ENCODE results near the gene SAMD4A.

Gene SAMD4A

DNA sequence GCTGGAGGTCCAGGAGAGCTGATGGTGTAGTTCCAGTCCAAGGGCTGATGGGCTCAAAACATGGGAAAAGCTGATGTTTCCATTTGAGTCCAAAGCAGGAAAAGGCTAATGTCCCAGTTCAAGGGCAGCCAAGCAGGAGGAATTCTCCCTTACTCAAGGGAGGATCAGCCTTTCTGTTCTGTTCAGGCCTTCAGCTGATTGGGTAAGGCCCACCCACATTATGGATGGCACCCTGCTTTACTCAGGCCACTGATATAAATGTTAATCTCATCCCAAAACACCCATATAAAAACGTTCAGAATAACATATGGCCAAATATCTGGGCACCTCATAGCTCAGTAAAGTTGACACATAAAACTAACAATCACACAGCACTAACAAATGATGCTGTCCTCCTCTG, 64.1 kb downstream of the SAMD4A start:
- TF ChIP-seq, protein P1, sequence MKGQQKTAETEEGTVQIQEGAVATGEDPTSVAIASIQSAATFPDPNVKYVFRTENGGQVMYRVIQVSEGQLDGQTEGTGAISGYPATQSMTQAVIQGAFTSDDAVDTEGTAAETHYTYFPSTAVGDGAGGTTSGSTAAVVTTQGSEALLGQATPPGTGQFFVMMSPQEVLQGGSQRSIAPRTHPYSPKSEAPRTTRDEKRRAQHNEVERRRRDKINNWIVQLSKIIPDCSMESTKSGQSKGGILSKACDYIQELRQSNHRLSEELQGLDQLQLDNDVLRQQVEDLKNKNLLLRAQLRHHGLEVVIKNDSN (IDR thresholded peaks at IDR 0.05): no peak
- no peak for TF ChIP-seq RAD21 (IDR thresholded peaks at IDR 0.05; ENCODE audit: low read depth)
- TF ChIP-seq EP300 (IDR thresholded peaks at IDR 0.05; ENCODE audit: borderline replicate concordance): no peak

GRCh38 chr14:54632452-54632851, 65.5 kb downstream of the SAMD4A start:
- TF ChIP-seq FOXM1 (IDR thresholded peaks at IDR 0.05; ENCODE audit: borderline replicate concordance, low read depth) (no peak), TCF12 (IDR thresholded peaks at IDR 0.05; ENCODE audit: low read depth) (no peak), CREB1 (IDR thresholded peaks at IDR 0.05; ENCODE audit: low read depth) (no peak), EP300 (IDR thresholded peaks at IDR 0.05; ENCODE audit: borderline replicate concordance) (no peak), TAF1 (IDR thresholded peaks at IDR 0.05; ENCODE audit: low read depth) (no peak), NFIC (IDR thresholded peaks at IDR 0.05) (no peak), ZBTB7A (IDR thresholded peaks at IDR 0.05; ENCODE audit: low read depth) (no peak), TEAD4 (IDR thresholded peaks at IDR 0.05) (no peak), RAD21 (IDR thresholded peaks at IDR 0.05; ENCODE audit: low read depth) (no peak), EGR1 (IDR thresholded peaks at IDR 0.05) (no peak), YY1 (IDR thresholded peaks at IDR 0.05; ENCODE audit: low read depth) (no peak), REST (IDR thresholded peaks at IDR 0.05; ENCODE audit: low read depth) (no peak), CEBPB (IDR thresholded peaks at IDR 0.05) (no peak)
- TF ChIP-seq, protein P1 (IDR thresholded peaks at IDR 0.05): no peak
- TF ChIP-seq, protein P2, sequence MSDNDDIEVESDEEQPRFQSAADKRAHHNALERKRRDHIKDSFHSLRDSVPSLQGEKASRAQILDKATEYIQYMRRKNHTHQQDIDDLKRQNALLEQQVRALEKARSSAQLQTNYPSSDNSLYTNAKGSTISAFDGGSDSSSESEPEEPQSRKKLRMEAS (IDR thresholded peaks at IDR 0.05): no peak

- TF ChIP-seq TCF12 (IDR thresholded peaks at IDR 0.05; ENCODE audit: low read depth) (no peak), EP300 (IDR thresholded peaks at IDR 0.05; ENCODE audit: borderline replicate concordance) (no peak), RAD21 (IDR thresholded peaks at IDR 0.05; ENCODE audit: low read depth) (no peak)
Measured at GRCh38 chr14:54633076-54633475, 66.1 kb downstream of the SAMD4A start.

DNA sequence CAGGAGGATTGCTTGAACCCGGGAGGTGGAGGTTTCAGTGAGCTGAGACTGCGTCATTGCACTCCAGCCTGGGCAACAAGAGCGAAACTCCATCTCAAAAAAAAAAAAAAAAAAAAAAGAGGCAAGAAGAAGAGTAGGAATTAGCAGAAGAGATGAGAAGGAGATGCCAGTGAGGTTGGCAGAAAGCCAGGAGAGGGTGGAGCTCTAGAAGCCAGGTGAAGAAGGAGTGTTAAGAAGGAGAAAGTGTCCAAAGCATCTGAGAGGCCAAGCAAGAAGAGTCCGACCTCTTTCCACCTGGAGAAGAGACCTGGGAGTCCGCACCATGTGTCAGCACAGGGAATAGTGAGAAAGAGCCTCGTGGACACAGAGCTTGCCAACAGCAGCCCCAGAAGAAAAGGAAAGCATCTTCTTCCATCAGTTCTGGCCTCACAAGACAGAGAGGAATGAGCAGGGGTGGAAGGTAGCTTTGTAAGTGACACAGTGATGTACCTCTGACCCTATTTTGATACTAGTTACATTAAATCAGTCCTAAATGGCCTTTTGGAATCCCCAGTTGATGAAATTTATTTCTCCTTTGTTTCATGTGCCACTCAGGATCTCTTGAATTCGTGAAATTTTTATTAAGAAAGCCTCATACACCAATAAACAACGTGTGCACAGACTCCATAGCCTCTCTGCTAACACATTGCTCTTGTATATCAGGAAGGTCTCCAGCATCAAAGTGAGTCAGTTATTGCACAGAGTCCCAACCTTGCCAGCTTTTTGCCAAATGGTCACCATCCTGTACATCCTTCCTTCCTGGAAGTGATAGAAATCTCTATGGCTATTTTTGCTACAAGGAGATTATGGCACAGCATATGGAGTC, 70.6 kb downstream of the SAMD4A start:
- TF ChIP-seq CREB1 (IDR thresholded peaks at IDR 0.05; ENCODE audit: low read depth): no peak
- TF ChIP-seq EP300 (IDR thresholded peaks at IDR 0.05; ENCODE audit: borderline replicate concordance): no peak
- no peak for TF ChIP-seq REST (IDR thresholded peaks at IDR 0.05; ENCODE audit: low read depth)
- TF ChIP-seq NFIC (IDR thresholded peaks at IDR 0.05): peak; percentile 20; the same call in 1 of the 2 replicates

GRCh38 chr14:54638135-54638446, 71.2 kb downstream of the SAMD4A start:
- no peak for TF ChIP-seq FOXM1 (IDR thresholded peaks at IDR 0.05; ENCODE audit: borderline replicate concordance, low read depth)
- no peak for TF ChIP-seq EGR1 (IDR thresholded peaks at IDR 0.05)
- TF ChIP-seq, protein P2 (IDR thresholded peaks at IDR 0.05): no peak
- no peak for TF ChIP-seq TCF12 (IDR thresholded peaks at IDR 0.05; ENCODE audit: low read depth)
- no peak for TF ChIP-seq EP300 (IDR thresholded peaks at IDR 0.05; ENCODE audit: borderline replicate concordance)
- no peak for TF ChIP-seq NFIC (IDR thresholded peaks at IDR 0.05)
- TF ChIP-seq YY1 (IDR thresholded peaks at IDR 0.05; ENCODE audit: low read depth): no peak
- TF ChIP-seq, protein P1 (IDR thresholded peaks at IDR 0.05): no peak
- TF ChIP-seq TAF1 (IDR thresholded peaks at IDR 0.05; ENCODE audit: low read depth): no peak
- no peak for TF ChIP-seq ZBTB7A (IDR thresholded peaks at IDR 0.05; ENCODE audit: low read depth)
- no peak for TF ChIP-seq REST (IDR thresholded peaks at IDR 0.05; ENCODE audit: low read depth)
- no peak for TF ChIP-seq CEBPB (IDR thresholded peaks at IDR 0.05)
- no peak for TF ChIP-seq CREB1 (IDR thresholded peaks at IDR 0.05; ENCODE audit: low read depth)
- no peak for TF ChIP-seq TEAD4 (IDR thresholded peaks at IDR 0.05)

Data from Ishikawa (cell line).